22Rv1 (cell line): ENCODE results near the gene PTPRA.

Experiments
- CTCF ChIP-seq: fragments of 450-650 bp; IDR thresholded peaks from 2 replicates; pipeline ENCODE4 v1.5.1; 2017; ENCODE audit warnings: mild to moderate bottlenecking
- ZFX ChIP-seq: fragments of 450-650 bp; IDR thresholded peaks from 2 replicates; pipeline ENCODE4 v1.6.1; 2017; ENCODE audit warnings: antibody characterized with exemption, borderline replicate concordance

- no peak for TF ChIP-seq CTCF
- no peak for TF ChIP-seq ZFX
These were observed 37.2 kb upstream of the PTPRA start for GRCh38 chr20:2836035-2836434.
